HUDEP-2 (cell line): ENCODE data around the gene MED22.
A peak's percentile ranks its signal among the peaks of the same experiment; 100 is the strongest.
"Not testable (repeated sequence)": the region's sequence is repeated elsewhere in the genome, so short reads cannot be mapped to it uniquely, and the experiment has no call there.

Source experiments
- DNase-seq, 76 experiments: peaks; one replicate each; lab custom pipeline; 2025; ENCODE audit not compliant: unreplicated experiment in 76 of 76; lab: John Stamatoyannopoulos, UW

Gene MED22

DNA sequence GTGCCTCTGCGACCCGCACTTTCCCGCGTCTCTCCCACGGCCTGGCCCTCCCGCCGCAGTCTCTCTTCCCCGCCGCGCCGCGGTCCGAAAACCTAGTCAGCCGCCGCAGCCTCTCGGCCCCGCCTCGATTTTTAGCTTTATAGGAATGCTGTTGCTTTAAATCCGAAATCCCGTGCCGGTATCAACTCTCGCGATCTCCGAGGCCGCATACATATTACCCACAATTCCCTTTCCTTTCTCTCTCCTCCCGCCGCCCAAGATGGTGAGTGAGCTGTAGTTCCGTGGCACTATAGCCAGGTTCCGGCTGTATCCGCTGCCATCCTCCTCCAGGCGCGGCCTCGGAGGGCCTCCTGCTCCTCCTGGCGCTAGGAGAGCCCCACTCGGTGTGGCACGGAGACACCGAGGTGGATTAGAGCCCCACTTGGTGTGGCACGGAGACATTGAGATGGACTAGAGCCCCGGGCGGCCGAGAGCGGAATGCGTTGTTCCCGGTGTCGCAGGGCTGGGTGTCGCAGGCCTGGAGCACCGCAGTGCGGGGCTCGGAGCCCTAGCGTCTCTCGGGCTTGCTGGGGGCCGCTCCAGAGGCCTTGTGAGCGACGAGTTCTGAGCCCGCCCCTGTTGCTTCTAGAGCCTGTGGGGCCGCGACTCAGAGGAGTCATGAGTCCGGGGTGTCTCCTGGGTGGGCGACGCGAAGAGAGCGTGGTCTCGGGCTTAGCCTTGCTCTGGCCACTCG, at the start of gene MED22, which contains the start of gene RPL7A:
TSS of gene MED22 (minus strand) at position 147 of the 733 bp plus-strand sequence. CDS start 1,469 bp downstream, outside the sequence.
TSS of gene RPL7A (plus strand) at position 234 of the 733 bp plus-strand sequence. CDS start at position 260, 26 bp downstream.
- DNase-seq = peak in 75 of 76 experiments; percentile 51 to 95 (median 85)

DNA sequence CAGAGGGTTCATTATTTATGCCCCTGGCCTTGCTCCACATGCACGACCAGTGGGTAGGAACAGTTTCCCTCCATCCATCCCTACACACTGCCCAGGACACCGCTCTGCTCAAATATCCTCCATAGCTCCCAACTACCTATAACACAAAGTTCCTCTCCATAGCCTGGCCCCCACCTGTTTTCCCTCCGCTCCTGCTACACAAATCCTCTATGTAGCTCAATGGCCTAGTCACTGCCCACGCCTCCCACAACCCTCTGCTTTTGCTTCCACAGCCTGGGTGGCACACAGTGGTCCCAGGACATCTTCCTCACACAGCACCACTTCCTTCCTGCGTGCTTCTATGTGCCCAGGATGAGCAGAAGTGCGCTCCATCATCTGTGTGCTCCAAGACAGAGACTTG, 49.4 kb upstream of the MED22 start:
- no peak for DNase-seq

DNA sequence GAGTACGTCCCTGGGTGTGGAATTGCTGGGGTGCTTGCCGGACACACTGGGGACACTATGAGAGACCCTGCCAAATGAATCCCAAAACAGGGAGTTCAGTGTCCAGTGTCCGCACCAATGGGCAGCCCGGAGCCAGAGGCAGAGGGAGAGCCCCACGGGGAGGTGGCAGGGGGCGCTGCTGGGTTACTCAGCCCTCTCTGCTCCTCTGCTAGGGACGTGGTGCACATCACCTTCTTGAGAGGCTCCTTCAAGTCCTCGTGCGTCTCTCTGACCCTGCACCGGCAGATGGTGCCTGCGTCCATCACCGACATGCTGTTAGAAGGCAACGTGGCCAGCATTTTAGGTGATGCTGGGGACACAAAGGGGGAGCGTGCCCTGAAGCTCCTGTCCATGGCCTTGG, 49.0 kb upstream of the MED22 start:
- peak in 4 of 76 experiments; percentile 7 to 18 (median 16) for DNase-seq

DNA sequence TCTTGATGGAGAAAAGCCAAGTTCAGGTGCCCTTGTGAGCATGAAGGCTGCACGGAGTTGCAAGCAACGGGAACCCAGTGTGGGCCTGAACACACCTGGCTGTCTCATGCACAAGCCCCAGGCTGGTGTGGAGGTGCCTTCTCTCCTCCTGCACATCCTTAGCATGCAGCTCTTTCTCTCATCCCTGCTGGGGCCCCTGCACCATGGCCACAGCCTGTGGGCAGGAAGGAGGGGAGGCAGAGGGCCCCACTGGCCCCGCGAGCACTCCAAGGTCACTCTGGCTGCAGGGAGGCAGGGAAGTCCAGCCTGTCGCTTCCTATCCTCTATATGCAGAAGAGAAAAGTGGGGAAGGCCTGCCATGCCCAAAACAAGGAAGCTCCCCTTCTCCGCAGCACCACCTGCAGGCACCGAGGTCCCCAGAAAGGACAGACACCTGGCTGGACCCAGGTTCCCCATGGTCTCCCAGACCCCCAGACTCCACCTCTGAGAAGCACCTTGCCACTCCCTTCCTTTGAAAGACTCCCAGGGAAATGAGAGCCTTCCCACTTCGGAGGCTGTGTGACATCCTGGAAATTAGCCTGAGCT, 46.8 kb upstream of the MED22 start:
- no peak for DNase-seq

DNA sequence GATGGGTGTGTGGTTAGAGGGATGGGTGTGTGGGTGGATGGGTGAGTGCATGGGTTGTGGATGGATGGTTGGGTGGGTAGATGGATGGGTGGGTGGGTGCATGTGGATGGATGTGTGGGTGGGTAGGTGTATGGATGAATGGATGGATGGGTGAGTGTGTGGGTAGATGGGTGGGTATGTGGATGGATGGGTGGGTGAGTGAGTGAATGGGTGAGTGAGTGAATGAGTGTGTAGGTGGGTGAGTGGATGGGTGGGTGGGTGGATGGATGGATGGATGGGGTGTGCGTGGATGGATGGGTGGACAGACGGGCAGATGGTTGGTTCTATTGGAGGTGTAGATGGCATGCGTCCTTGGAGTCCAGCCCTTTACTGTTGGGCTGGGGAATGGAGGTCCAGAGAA, 45.5 kb upstream of the MED22 start:
- no peak for DNase-seq

DNA sequence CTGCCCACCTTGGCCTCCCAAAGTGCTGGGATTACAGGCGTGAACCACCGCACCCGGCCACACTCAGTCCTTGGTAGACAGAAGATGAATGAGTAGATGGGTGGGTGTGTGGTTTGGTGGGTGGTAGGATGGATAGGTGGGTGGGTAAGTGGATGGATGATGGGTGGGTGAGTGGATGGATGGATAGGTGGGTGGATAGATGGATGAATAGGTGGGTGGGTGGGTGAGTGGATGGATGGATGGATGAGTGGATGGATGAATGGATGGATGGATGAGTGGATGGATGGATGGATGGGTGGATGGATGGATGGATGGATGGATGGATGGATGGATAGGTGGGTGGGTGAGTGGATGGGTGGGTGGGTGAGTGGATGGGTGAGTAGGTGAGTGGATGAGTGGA, 44.4 kb upstream of the MED22 start:
- DNase-seq = not testable (repeated sequence)

DNA sequence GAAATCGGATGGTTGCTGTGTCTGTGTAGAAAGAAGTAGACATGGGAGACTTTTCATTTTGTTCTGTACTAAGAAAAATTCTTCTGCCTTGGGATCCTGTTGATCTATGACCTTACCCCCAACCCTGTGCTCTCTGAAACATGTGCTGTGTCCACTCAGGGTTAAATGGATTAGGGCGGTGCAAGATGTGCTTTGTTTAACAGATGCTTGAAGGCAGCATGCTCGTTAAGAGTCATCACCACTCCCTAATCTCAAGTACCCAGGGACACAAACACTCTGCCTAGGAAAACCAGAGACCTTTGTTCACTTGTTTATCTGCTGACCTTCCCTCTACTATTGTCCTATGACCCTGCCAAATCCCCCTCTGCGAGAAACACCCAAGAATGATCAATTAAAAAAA, 43.5 kb upstream of the MED22 start:
- not testable (repeated sequence) for DNase-seq

DNA sequence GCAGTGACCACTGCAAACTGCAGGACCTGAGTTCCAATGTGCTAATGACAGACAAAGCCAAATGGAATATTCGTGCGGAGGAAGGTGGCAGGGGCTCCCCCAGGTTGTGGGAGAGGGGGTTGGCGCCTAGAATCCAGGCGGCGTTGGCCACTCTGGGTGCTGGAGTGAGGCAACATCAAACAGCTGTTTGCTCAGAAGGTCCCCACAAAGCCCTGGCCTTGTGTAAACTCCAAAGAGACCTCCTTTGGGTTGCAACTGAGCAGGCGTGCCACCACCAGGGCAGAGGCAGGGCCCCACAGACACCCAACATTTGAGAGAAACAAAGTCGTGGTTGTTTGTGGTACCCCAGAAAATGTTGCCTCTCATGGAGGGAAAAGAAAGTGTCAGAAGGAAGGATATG, 42.8 kb upstream of the MED22 start:
- DNase-seq = no peak

DNA sequence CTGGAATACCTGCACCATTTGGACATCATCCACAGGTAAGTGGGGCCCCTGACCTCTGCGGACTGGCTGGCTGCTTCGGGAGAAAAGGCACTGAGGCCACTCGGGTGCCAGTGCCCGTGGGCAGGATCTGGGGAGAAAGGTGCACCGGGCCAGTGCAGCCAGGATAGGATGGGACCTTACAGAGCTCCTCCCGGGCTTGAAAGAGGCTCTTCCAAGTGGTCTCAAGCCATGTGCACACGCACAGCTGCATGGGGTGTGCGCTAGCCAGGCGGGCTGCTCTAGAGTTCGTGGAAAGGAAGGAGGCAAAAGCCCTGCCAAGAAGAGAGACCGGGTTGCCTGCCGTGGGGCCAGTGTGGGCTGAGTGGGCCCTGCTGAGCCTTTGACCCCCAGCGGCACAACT, 41.6 kb upstream of the MED22 start:
- DNase-seq = no peak

DNA sequence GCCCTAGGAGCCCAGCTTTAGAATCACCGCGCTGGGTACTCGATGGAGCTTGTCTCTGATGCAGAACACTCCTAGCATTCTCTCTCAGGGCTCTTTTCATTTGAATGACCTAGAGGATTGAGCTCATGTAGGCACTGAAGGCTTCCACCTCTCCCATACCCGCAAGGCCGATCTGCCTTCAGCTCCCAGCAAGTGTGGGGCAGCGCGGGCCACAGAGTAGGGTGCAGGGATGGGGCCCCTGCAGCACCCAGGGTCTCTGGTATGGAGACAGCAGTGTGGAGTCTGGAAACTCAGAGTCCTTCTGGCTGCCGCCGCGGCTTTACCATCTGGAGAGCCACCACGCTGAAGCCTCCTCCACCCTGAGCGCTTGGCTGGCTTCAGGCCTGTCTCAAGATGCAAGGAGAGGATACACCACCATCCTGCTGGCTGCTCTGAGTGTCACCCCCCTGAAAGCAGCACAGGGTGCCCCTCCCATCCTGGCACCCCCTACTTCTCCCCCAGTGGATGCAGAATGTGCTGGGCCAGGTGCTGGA, 41.2 kb upstream of the MED22 start:
- DNase-seq = no peak

DNA sequence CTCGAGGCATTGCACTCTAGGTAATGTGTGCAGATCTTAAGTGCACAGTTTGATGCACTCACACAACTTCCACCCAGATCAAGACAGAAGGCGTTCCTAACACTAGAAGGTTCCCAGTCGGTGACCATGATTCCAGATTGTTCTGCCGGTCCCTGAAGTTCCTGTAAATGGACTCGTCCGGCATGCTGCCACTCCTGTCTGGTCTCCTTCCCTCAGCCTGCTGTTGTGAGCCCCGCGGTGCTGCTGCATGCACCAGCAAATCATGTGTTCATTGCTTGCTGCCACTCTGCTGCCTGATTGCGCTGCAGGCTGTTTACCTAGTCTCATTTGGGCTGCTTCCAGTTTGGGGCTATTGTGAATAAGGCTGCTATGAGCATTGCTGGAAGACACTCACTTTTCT, 39.7 kb upstream of the MED22 start:
- no peak for DNase-seq

DNA sequence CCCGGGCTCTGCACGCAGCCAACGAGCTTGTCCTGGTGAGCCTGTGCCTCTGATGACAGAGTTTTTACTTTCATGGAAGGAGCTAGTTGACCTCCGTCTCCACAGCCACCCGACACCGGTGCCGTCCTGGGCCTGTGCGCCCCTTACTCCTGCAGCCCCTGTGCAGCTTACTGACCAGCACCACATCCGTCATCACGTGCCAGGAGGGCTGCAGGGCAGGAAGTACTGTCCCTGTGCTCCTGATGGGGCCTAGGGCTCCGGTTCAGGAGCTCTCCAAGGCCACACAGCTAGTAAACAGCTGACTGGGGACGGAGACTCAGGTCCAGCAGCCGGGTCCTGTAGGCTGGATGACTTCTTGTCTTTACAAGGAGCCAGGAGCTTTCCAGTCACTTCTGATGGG, 38.4 kb upstream of the MED22 start:
- DNase-seq = no peak

DNA sequence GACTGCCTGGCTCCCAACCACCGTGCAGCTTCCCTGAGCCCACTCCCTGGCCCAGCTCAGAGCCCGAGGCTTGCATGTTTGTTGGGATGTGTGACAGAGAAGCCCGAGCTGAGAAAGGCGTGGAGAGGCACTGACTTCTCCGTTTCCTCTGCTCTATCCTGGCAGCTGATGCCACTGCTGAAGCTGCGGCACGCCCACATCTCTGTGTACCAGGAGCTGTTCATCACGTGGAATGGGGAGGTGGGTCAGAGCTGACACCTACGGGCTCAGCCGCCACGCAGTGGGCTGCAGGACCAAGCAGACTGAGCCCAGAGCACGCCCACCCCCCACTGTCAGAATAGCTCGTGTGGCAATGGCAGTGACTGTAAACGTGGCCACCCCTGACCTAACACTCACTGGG, 37.5 kb upstream of the MED22 start:
- DNase-seq = no peak

DNA sequence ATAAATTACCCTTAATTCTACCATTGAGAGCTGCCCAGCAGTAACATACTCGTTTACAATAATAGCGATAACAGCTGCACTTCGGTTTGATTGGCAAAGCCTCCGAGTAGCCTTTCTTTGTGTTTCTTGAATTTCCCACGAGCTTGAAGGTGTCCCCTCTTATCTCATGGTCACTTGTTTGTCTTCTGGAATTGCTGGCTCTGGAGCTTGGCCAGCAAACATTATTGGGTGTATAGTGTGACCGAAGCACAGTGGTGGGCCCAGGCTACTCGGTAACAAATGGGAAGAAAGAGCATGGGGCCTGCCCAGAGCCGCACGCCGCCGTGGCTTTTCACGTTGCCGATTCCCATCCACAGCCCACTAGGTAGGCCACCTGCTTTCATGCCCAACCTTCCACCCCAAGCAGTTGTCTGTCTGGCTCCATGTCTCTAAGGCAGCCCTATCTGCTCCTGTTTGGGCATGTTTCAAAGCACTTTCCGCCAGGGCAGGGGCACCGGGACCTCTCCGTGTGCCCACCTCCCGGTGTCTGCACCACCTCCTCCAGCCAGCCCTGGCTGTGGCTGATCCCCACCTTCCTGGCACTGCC, 36.9 kb upstream of the MED22 start:
- no peak for DNase-seq

DNA sequence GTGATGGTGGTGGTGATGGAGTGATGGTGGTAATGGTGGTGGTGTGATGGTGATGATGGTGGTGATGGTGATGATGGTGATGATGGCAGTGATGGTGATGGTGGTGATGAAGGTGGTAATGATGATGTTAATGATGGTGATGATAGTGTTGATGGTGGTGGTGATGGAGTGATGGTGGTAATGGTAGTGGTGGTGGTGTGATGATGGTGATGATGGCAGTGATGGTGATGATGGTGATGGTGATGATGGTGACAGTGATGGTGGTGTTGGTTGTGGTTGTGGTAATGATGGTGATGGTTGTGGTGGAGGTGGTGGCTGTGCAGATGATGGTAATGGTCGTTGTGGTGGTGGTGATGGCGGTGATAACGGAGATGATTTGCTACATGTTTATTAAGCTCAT, 35.5 kb upstream of the MED22 start:
- DNase-seq = no peak

DNA sequence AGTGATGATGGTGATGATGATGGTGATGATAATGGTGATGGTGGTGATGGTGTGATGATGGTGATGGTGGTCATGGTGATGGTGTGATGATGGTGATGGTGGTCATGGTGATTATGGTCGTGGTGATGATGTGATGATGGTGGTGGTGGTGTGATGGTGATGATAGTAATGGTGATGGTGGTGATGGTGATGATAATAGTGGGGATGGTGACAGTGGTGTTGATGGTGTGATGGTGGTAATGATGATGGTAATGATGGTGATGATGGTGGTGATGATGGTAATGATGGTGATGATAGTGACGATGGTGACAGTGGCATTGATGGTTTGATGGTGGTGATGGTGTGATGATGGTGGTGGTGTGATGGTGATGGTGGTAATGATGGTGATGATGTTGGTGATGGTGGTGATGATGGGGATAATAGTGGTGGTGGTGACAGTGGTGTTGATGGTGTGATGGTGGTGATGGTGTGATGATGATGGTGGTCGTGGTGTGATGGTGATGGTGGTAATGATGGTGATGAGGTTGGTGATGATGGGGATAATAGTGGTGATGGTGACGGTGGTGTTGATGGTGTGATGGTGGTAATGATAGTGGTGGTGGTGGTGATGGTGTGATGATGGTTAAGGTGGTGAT, 34.7 kb upstream of the MED22 start:
- no peak for DNase-seq

DNA sequence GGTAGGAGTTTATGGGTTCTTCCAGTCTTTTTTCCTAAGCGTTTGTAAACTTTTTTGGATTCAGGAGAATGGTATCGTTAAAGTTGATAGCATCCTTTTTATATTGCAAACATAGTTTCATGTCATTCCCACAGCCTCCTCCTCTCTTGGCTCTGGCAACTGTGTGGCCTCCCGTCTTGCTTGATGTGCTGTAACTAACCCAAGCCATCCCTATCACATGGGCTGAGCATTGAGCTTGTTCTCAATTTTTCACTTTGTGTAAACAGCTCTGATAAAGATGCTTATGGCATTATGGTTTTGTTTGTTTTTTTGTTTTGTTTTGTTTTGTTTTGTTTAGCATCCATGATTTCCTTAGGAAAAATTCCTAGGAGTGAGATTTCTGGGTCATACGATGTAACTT, 32.8 kb upstream of the MED22 start:
- no peak for DNase-seq

DNA sequence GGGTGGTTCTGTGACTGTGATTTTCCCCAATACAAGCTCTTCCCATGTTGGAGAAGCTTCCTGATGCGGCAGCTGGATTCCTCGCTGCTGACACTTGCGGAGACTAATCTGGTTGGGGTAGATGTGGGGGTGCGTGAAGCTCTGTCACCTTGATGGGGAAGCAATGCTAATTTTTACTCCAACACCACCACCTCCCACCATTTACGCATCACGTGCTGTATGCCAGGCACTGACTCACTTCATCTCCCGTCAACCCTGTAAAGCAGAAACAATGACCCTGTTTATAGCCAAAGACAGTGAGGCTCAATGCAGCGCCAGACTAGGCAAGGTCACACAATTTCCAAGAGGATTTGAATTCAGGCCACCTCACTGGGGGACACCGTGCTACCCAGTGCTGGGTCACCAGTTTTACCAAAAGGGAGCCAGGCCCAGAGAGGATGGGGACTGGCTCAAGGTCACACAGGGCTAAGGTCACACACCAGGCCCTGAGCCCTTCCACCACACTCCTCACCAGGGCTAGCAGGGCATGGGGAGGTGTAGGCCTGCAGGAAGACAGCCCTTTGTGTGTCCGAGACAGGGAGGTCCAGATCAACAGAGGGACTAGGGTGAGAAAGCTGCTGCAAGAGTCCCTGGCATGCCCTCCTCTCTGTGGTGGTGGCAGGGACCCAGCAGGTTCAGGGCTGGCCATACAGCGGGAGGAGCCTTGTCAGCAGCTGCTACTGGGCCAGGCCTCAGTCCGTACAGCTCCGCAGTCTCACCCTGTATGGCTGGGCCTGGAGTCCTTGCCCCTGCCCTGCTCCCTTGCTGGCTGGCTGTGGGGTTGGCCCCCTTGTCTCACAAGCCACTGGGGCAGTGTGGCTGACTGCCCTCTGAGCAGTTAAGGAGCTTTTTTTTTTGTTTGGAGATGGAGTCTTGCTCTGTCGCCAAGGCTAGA, 31.5 kb upstream of the MED22 start:
- no peak for DNase-seq

DNA sequence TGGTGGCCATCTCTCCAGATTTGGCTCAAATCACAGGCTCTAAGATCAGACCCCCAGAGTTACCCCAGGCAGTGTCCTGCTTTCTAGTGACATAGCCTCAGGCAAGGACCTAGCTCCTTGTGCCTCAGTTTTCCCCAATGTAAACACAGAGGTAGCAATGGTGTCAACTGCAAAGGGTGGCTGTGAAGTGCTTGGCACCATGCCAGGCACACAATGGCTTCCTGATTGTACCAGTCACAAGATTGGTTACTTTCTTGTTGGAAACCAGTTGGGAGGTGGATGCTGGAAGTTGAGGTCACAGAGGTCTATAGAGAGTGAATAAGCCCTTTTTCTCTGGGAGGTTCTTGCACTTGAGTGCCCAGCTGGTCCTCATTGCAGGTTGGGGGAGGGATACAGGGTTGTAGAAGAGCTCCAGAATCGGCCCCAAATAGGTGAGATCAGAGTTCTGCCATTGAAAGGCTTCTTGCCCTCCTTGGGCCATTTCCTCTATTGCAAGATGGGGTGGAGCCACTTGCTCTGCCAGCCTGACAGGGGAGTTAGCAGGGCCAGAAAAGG, 30.6 kb upstream of the MED22 start:
- DNase-seq = peak in 1 of 76 experiments; percentile 15

DNA sequence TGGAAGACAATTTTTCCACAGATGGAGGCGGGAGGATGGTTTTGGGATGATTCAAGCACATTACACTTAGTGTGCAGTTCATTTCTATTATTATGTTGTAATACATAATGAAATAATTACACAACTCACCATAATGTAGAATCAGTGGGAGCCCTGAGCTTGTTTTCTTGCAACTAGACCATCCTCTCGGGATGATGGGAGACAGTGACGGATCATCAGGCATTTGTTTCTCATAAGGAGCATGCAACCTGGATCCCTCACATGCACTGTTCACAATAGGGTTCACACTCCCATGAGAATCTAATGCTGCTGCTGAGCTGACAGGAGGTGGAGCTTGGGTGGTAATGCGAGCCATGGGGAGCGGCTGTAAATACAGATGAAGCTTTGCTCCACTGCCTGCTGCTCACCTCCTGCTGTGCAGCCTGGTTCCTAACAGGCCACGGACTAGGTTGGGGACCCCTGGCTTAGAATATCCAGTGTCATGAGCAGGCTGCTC, 29.8 kb upstream of the MED22 start:
- peak in 12 of 76 experiments; percentile 7 to 34 (median 16) for DNase-seq
